Activated naive CD4-positive, alpha-beta T cell treated with anti-CD3 and anti-CD28 coated beads, Interleukin-2, amount 10 ng/mL, durations not matched to agents 7 days and 5 days (primary cell): ENCODE results near the gene ALDH7A1.
A peak's percentile ranks its signal among the peaks of the same experiment; 100 is the strongest.
"Not testable (repeated sequence)": the region's sequence is repeated elsewhere in the genome, so short reads cannot be mapped to it uniquely, and the experiment has no call there.

Source experiments
- CTCF ChIA-PET: fragments of 350-600 bp; sonication (Branson Sonifier 250); formaldehyde crosslinking; loops from one replicate; lab custom pipeline; 2021; ENCODE audit warnings: antibody characterized with exemption; lab: Charles Lee
- DNase-seq: peaks from one replicate; pipeline ENCODE4 v3.0.0-alpha.2; 2020
- H3K27ac Mint-ChIP-seq: one replicate; pipeline ENCODE4 v1.8.0; 2021; ENCODE audit warnings: mild to moderate bottlenecking, moderate library complexity, mixed read lengths
- H3K27me3 Mint-ChIP-seq: one replicate; pipeline ENCODE4 v1.8.0; 2021; ENCODE audit warnings: mild to moderate bottlenecking, mixed read lengths
- H3K36me3 Mint-ChIP-seq: one replicate; pipeline ENCODE4 v1.8.0; 2021; ENCODE audit warnings: mixed read lengths
- H3K4me1 Mint-ChIP-seq: one replicate; pipeline ENCODE4 v1.8.0; 2021; ENCODE audit warnings: mixed read lengths
- H3K4me3 Mint-ChIP-seq: one replicate; pipeline ENCODE4 v1.8.0; 2021; ENCODE audit warnings: mild to moderate bottlenecking, moderate library complexity, mixed read lengths
- H3K9me3 Mint-ChIP-seq: one replicate; pipeline ENCODE4 v1.8.0; 2021; ENCODE audit warnings: mixed read lengths

Gene ALDH7A1

GRCh38 chr5:126594748-126595485 is at the start of gene ALDH7A1:
Gene ALDH7A1 (minus strand): TSS chr5:126595219. CDS start chr5:126595198, 21 bp downstream.
- Mint-ChIP-seq H3K4me3 (peak within 1 kb of the TSS; percentile 73), H3K4me1 (peaks cover 14% of the 10 kb centered on the region), H3K27me3 (peaks cover 35% of the 10 kb centered on the region), H3K36me3 (no peaks in the 10 kb centered on the region), H3K9me3 (no peaks in the 10 kb centered on the region), H3K27ac (peak within 1 kb of the TSS; percentile 14)
- DNase-seq = peak; percentile 39
- CTCF ChIA-PET = interaction anchor here (1.1 to 1.7 kb wide), 2 partner anchors 9 to 53 kb away, joined by 3 to 7 read pairs; no protein-coding TSS in a partner anchor

GRCh38 chr5:126641387-126641786 is 46.4 kb upstream of the ALDH7A1 start:
- H3K4me3 Mint-ChIP-seq = no peak overlapping the region
- peaks cover 6% of the 10 kb centered on the region for H3K27me3 Mint-ChIP-seq
- no peak for DNase-seq
- no peak overlapping the region for H3K27ac Mint-ChIP-seq
- H3K4me1 Mint-ChIP-seq = no peaks in the 10 kb centered on the region
- peaks cover 5% of the 10 kb centered on the region for H3K9me3 Mint-ChIP-seq
- CTCF ChIA-PET = no interaction called here
- no peaks in the 10 kb centered on the region for H3K36me3 Mint-ChIP-seq

- no peaks in the 10 kb centered on the region for H3K4me1 Mint-ChIP-seq
- H3K9me3 Mint-ChIP-seq = peaks cover 5% of the 10 kb centered on the region
- peaks cover 6% of the 10 kb centered on the region for H3K27me3 Mint-ChIP-seq
- no peaks in the 10 kb centered on the region for H3K36me3 Mint-ChIP-seq
- no peak overlapping the region for H3K27ac Mint-ChIP-seq
- DNase-seq = no peak
- H3K4me3 Mint-ChIP-seq = no peak overlapping the region
- CTCF ChIA-PET = no interaction called here
Observed at GRCh38 chr5:126640866-126641265, 45.8 kb upstream of the ALDH7A1 start.

GRCh38 chr5:126636956-126637355 is 41.9 kb upstream of the ALDH7A1 start:
- Mint-ChIP-seq H3K4me3 (no peak overlapping the region), H3K36me3 (no peaks in the 10 kb centered on the region), H3K9me3 (no peaks in the 10 kb centered on the region), H3K27me3 (no peaks in the 10 kb centered on the region), H3K4me1 (no peaks in the 10 kb centered on the region), H3K27ac (no peak overlapping the region)
- CTCF ChIA-PET = no interaction called here
- no peak for DNase-seq

GRCh38 chr5:126635585-126635984 is 40.6 kb upstream of the ALDH7A1 start:
- no peaks in the 10 kb centered on the region for H3K9me3 Mint-ChIP-seq
- H3K36me3 Mint-ChIP-seq = no peaks in the 10 kb centered on the region
- no peak overlapping the region for H3K4me3 Mint-ChIP-seq
- CTCF ChIA-PET = no interaction called here
- no peaks in the 10 kb centered on the region for H3K27me3 Mint-ChIP-seq
- no peaks in the 10 kb centered on the region for H3K4me1 Mint-ChIP-seq
- no peak for DNase-seq
- H3K27ac Mint-ChIP-seq = no peak overlapping the region

- H3K27me3 Mint-ChIP-seq = no peaks in the 10 kb centered on the region
- CTCF ChIA-PET = no interaction called here
- no peak overlapping the region for H3K27ac Mint-ChIP-seq
- H3K4me1 Mint-ChIP-seq = no peaks in the 10 kb centered on the region
- no peaks in the 10 kb centered on the region for H3K9me3 Mint-ChIP-seq
- no peaks in the 10 kb centered on the region for H3K36me3 Mint-ChIP-seq
- no peak overlapping the region for H3K4me3 Mint-ChIP-seq
- no peak for DNase-seq
Observed at GRCh38 chr5:126633552-126633951, 38.5 kb upstream of the ALDH7A1 start.

GRCh38 chr5:126631920-126632319 is 36.9 kb upstream of the ALDH7A1 start:
- no peaks in the 10 kb centered on the region for H3K36me3 Mint-ChIP-seq
- H3K9me3 Mint-ChIP-seq = no peaks in the 10 kb centered on the region
- CTCF ChIA-PET = no interaction called here
- no peak overlapping the region for H3K4me3 Mint-ChIP-seq
- H3K27me3 Mint-ChIP-seq = no peaks in the 10 kb centered on the region
- H3K4me1 Mint-ChIP-seq = no peaks in the 10 kb centered on the region
- H3K27ac Mint-ChIP-seq = no peak overlapping the region
- no peak for DNase-seq

- no peaks in the 10 kb centered on the region for H3K9me3 Mint-ChIP-seq
- H3K4me3 Mint-ChIP-seq = no peak overlapping the region
- H3K27ac Mint-ChIP-seq = no peak overlapping the region
- peaks cover 8% of the 10 kb centered on the region for H3K4me1 Mint-ChIP-seq
- no peaks in the 10 kb centered on the region for H3K27me3 Mint-ChIP-seq
- no peak for DNase-seq
- CTCF ChIA-PET = no interaction called here
- H3K36me3 Mint-ChIP-seq = peaks cover 20% of the 10 kb centered on the region
Observed at GRCh38 chr5:126628102-126628501, 33.1 kb upstream of the ALDH7A1 start.

GRCh38 chr5:126624534-126624933 is 29.5 kb upstream of the ALDH7A1 start:
- Mint-ChIP-seq H3K27me3 (no peaks in the 10 kb centered on the region), H3K4me3 (no peak overlapping the region), H3K4me1 (peaks cover 8% of the 10 kb centered on the region), H3K9me3 (no peaks in the 10 kb centered on the region), H3K36me3 (peaks cover 24% of the 10 kb centered on the region), H3K27ac (no peak overlapping the region)
- CTCF ChIA-PET = no interaction called here
- no peak for DNase-seq

GRCh38 chr5:126619781-126620180 is 24.8 kb upstream of the ALDH7A1 start:
- H3K27ac Mint-ChIP-seq = no peak overlapping the region
- CTCF ChIA-PET = no interaction called here
- no peak overlapping the region for H3K4me3 Mint-ChIP-seq
- H3K9me3 Mint-ChIP-seq = no peaks in the 10 kb centered on the region
- peaks cover 8% of the 10 kb centered on the region for H3K4me1 Mint-ChIP-seq
- H3K36me3 Mint-ChIP-seq = peaks cover 29% of the 10 kb centered on the region
- H3K27me3 Mint-ChIP-seq = no peaks in the 10 kb centered on the region
- no peak for DNase-seq

GRCh38 chr5:126617603-126618002 is 22.6 kb upstream of the ALDH7A1 start:
- H3K4me1 Mint-ChIP-seq, H3K27ac Mint-ChIP-seq, H3K27me3 Mint-ChIP-seq, H3K9me3 Mint-ChIP-seq, H3K4me3 Mint-ChIP-seq, DNase-seq, CTCF ChIA-PET: not testable (repeated sequence)
- H3K36me3 Mint-ChIP-seq = peaks cover 25% of the 10 kb centered on the region

- H3K9me3 Mint-ChIP-seq = no peaks in the 10 kb centered on the region
- DNase-seq = no peak
- CTCF ChIA-PET = no interaction called here
- no peak overlapping the region for H3K4me3 Mint-ChIP-seq
- peaks cover 5% of the 10 kb centered on the region for H3K4me1 Mint-ChIP-seq
- H3K27me3 Mint-ChIP-seq = no peaks in the 10 kb centered on the region
- peaks cover 33% of the 10 kb centered on the region for H3K36me3 Mint-ChIP-seq
- H3K27ac Mint-ChIP-seq = no peak overlapping the region
Observed at GRCh38 chr5:126615286-126615685, 20.3 kb upstream of the ALDH7A1 start.

- H3K27ac Mint-ChIP-seq = peak overlapping the region; percentile 37
- H3K4me1 Mint-ChIP-seq = peaks cover 8% of the 10 kb centered on the region
- H3K27me3 Mint-ChIP-seq = no peaks in the 10 kb centered on the region
- H3K9me3 Mint-ChIP-seq = no peaks in the 10 kb centered on the region
- H3K4me3 Mint-ChIP-seq = no peak overlapping the region
- no peak for DNase-seq
- CTCF ChIA-PET = no interaction called here
- H3K36me3 Mint-ChIP-seq = peaks cover 32% of the 10 kb centered on the region
Observed at GRCh38 chr5:126613941-126614592, 19.0 kb upstream of the ALDH7A1 start.

- no peak for DNase-seq
- Mint-ChIP-seq H3K4me3 (no peak overlapping the region), H3K27me3 (no peaks in the 10 kb centered on the region), H3K9me3 (no peaks in the 10 kb centered on the region), H3K27ac (no peak overlapping the region), H3K4me1 (peaks cover 26% of the 10 kb centered on the region), H3K36me3 (peaks cover 45% of the 10 kb centered on the region)
- CTCF ChIA-PET = interaction anchor here (1.3 kb wide), 1 partner anchor 9 kb away, joined by 6 read pairs; the partner anchor contains the start of gene PHAX
Observed at GRCh38 chr5:126610616-126611015, 15.6 kb upstream of the ALDH7A1 start.

GRCh38 chr5:126610160-126610559 is 15.1 kb upstream of the ALDH7A1 start:
- Mint-ChIP-seq H3K4me3 (no peak overlapping the region), H3K36me3 (peaks cover 46% of the 10 kb centered on the region), H3K9me3 (no peaks in the 10 kb centered on the region), H3K4me1 (peaks cover 29% of the 10 kb centered on the region), H3K27me3 (no peaks in the 10 kb centered on the region), H3K27ac (no peak overlapping the region)
- DNase-seq = no peak
- CTCF ChIA-PET = interaction anchor here (1.3 kb wide), 1 partner anchor 9 kb away, joined by 6 read pairs; the partner anchor contains the start of gene PHAX
